GM18520 (cell line): ENCODE data around the gene CWC22.
"Not testable (repeated sequence)": the region's sequence is repeated elsewhere in the genome, so short reads cannot be mapped to it uniquely, and the experiment has no call there.

Experiments
- ATAC-seq: cut with Tn5 transposase; IDR thresholded peaks from one replicate; pipeline ENCODE4 v1.9.1; 2021; ENCODE audit not compliant: unreplicated experiment

CWC22 gene

DNA sequence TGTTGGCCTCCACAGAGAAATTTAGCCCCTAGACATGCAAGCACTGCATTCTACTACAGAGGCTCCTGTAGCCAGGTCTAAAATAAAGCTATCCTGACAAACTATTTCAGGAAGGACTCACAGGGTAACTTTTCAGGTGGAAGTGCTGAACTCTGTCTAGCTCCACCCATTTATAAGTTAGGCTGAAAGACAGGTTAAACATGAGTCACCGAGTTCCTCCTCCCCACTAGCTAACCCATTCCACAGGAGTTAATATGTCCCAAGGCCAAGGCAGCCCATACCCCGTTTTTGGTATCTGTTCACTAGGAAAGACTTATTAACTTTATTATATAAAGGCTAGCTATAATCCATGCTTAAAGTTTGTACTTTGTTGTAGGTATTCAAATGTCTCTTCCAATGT, 3.5 kb downstream of the CWC22 start:
- no peak for ATAC-seq

DNA sequence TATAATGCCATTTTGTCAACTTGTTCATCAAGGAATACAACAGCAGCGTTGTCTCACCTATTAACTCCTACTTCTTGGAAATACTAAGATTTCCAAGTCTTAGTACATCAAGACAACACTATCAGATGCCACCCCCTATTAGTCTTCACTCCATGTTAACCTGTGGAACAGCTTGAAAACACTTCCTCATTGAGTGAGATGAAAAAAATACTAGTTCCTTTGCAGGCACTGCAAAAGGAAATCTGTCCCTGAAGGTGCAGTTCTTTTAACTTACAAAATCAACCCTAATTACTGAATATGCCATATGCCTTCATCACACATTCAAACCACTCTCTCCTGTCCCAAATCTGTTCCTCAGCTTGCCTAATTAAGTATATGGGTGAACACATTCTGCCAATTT, 4.0 kb downstream of the CWC22 start:
- no peak for ATAC-seq

DNA sequence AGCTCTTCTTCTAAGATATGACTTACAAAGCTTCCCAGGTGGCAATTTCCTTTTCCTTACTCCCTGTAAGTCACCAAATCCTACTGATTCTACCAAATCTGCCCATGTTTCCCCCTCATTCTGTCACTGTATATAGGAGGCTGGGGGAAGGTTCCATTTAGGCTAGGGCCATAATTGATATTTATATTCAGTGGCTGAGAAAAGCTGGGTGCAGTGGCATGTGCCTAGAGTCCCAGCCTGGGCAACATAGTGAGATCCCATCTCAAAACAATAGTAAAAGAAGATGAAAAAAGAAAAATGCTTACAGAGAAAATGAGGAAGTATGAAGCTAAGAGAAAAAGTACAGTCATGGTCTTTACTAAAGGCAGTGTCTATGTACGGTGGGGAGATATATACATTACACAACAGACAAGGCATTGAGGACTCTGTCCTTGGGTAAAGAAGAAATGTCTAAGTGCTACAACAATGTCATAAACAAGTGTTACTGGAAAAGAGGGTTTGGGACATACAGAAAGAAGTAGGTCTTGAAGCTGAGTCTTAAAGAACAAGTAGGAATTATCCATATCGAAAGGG, 4.8 kb downstream of the CWC22 start:
- no peak for ATAC-seq

GRCh38 chr2:180001726-180002125, 5.4 kb downstream of the CWC22 start:
- ATAC-seq, result no peak

- no peak for ATAC-seq
Measured at GRCh38 chr2:180000434-180000833, 6.7 kb downstream of the CWC22 start.

DNA sequence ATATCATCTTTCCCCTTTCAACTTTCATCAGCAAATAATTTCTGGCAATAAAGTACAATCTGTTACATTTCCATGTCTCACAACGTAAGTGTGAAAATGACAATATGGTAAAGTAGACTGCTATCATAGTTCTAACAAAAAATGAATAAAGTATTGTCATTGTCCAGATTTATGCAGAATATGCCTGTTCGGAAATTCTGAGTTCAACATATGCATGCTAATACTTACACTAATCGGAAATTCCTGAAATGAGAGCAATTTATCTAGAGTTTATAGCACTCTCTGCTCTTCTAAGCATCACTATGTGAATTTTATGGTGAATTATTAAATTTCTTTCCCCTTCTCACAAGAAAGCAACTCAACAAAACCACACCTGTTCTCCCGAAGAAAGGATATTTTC, 8.1 kb downstream of the CWC22 start:
- no peak for ATAC-seq

DNA sequence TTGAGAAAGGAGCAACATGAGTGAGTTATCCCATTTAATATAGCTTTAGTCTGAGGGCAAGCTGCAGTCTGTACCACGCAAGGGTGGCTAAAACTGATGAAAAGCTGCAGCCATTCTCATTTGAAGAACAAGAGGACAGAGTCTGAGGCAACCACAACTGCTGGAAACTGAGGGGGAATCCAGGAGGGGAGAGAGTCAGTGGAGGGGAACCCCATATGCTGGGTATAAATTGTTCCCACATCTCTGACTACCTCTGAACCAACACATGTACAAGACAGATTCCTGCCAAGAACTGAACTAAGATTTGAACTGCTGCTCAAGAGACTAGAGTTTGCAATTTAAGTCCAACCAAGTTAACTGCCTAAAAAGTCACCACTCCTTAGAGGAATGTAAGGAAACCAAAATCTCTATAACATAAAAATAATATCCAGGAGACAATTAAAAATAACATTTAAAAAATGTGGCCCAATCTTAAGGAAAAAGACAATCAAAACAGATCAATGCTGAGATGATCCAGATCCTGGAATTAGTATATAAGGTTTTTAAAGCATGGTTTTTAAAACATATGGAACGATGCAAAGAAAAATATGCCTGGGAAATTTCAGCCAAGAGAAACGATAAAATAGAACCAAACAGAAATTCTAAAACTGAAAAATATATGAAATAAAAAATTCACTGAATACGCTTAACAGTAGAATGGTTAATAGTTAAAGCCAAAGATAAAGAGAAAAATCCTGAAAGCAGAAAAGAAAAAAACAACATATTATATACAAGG, 11.2 kb downstream of the CWC22 start:
- no peak for ATAC-seq

GRCh38 chr2:179991344-179991743, 15.8 kb downstream of the CWC22 start:
- ATAC-seq, result no peak

DNA sequence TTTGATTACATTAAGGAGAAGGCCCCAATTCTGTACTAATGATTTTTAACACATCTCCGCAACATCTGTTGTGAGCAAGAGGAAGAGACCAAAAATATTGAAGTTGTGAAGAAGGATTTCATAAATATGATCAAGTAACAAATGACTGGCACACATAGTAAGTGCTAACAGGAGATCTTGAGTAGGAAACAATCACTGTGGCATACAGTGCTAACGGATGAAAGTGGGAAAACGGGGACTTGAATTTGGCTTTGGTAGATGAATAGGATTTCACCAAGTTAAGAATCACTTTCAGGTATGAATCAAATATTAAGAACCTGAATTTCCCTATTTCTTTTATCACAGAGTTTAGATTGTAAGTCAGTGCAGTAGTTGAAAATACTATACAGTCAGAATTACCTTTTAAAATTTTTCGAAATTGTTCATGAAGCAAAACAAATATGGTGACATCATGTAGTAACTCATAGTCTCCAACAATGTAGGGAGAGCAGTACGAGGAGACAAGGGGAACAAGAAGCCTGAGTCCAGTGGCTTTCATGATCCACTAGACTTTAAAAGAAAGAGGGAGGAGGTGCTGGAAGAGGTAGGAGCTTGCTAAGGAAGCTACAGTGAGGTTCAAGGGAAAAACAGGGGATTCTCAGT, 16.3 kb downstream of the CWC22 start:
- ATAC-seq, result no peak

- no peak for ATAC-seq
Measured at GRCh38 chr2:179987916-179988315, 19.2 kb downstream of the CWC22 start.

DNA sequence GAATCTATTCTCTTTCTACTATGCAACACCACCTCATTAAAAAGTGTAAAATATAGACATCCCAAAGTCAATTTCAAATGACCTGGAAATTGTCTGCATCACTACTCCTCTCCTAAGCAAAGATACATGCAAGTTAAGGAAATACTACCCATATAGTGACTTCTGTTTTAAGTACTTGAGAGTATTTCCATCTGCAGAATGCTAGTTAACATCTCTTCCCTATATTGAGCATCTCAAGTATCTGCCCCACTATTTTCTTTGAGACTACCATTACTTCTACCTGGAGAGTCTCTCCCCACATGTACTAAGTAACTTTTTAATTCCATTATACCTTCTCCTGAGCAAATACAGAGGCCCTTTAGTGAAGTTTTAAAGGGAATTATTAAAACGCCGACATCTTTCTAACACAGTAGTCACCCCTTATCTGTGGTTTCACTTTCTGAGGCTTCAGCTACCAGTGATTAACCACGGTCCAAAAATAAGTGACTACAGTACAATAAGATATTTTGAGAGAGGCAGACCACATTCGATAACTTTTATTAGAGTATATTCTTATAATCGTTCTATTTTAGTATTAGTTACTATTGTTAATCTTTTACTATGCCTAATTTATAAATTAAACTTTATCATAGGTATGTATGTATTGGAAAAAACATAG, 21.8 kb downstream of the CWC22 start:
- peak; percentile 84 for ATAC-seq

GRCh38 chr2:179983250-179983932, 23.7 kb downstream of the CWC22 start:
- no peak for ATAC-seq

DNA sequence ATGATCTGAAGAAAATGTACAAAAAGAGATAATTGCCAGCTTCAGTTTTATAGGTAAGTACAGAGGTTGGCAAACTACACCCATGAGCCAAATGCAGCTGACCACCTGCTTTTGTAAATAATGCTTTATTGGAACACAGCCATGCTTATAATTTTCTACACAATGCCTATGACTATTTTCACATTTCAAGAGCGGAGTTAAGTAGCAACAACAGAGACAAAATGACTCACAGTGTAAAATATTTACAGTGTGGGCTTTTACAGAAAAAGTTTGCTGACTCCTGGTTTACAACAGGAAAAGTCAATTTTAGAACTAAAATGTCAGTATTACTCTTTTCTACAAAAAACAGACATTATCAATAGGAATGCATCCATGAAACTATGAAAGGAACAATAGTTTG, 26.0 kb downstream of the CWC22 start:
- ATAC-seq, result no peak

DNA sequence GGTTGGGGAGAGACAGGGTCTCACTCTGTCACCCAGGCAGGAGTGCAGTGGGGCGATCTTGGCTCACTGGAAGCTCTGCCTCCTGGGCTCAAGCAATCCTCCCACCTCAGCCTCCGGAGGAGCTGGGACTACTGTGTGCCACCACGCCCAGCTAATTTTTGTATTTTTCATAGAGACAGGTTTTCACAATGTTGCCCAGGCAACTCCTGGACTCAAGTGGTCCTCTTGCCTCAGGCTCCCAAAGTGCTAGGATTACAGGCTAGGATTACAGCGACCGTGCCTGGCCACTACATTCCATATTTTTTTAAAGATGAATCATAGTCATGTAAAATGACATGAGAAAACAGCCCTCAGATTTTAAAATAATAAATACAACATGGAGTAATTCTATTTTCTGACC, 32.3 kb downstream of the CWC22 start:
- ATAC-seq, result no peak

GRCh38 chr2:179966778-179967394, 40.2 kb downstream of the CWC22 start:
- ATAC-seq, result no peak

- ATAC-seq, result no peak
Measured at GRCh38 chr2:179965291-179966258, 41.5 kb downstream of the CWC22 start.

DNA sequence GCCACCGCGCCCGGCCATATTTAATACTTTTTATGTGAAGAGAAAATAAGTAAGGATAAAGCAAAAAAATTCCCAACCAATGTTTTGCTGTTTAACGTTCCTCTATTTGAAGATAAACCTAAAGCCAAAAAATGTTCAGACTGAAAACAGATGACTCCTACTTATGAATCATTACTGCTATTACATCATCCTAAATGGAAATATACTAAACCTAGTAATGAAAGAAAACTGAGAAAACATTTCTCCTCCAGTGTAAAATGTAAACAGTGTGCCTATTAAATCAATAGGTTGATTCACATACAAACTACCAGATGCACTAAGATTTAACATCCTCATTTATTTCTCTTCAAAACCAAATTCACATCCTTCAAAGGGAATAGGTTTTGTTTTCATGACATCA, 43.5 kb downstream of the CWC22 start:
- ATAC-seq, result no peak

DNA sequence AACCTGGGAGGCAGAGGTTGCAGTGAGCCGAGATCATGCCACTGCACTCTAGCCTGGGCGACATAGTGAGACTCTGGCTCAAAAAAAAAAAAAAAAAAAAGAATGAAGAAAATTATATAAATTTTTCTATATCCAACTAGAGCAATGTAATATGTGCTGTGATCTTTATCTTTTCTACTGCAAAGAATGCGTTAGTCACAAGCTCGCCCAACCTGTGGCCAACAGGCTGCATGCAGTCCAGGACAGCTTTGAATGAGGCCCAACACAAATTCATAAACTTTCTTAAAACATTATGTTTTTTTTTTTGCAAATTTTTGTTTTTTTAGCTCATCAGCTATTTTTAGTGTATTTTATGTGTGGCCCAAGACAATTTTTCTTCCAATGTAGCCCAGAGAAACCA, 48.8 kb downstream of the CWC22 start:
- not testable (repeated sequence) for ATAC-seq

- no peak for ATAC-seq
Measured at GRCh38 chr2:179954026-179954425, 53.1 kb downstream of the CWC22 start.

DNA sequence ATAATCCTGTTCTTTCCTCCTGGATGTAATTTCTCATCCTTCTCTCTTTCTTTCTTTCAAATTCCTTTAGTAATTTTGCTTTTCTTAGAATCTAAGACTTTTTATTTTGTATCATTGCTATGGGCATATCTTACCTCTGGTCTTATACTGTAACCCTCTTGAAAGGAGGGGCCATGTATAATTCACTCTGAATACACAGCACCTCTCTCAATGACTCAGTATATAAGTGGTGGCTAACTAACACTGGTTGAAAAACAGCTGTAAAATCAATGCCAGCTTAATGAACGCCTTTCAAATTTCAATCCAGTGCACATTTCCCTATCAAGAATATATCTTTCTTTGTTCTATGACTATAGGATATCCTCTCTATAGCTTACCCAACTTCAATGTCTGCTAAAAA, 53.7 kb downstream of the CWC22 start:
- ATAC-seq, result no peak
